ENCODE data around the gene WFS1. TPM values are rescaled to one million over a fixed set of nuclear protein-coding genes. Genes with fewer than 3 reads are reported as not detected.

The WFS1 gene
- total and polyA plus RNA-seq, 2 of the 4 experiments (the other 2 are of a cell fraction): 9.7 to 42.4 TPM

GRCh38 chr4:6351246-6352000 is 81.8 kb downstream of the WFS1 start:
- Histone ChIP-seq H2BK20ac (ENCODE audit: low read depth, low read length) (no peak overlapping the region), H3K36me3 (ENCODE audit: control insufficient read depth, insufficient read depth, low read length) (no peaks in the 10 kb centered on the region), H3K4me2 (ENCODE audit: low read depth, low read length) (no peak overlapping the region), H4K8ac (ENCODE audit: low read depth in 2 of 2, low read length in 2 of 2) (no peak overlapping the region), H2AK9ac (replicated peaks; ENCODE audit: low read depth, low read length, poor library complexity) (no peak overlapping the region), H4K20me1 (ENCODE audit: insufficient read depth, low read length) (no peaks in the 10 kb centered on the region), H2AK5ac (ENCODE audit: low read depth, low read length) (no peak overlapping the region), H3K4ac (ENCODE audit: low read depth, low read length) (no peak overlapping the region), H4K91ac (ENCODE audit: insufficient read depth, low read depth, low read length) (no peak overlapping the region), H3K9me1 (ENCODE audit: insufficient read depth, low read length) (no peaks in the 10 kb centered on the region), H3K23ac (ENCODE audit: low read depth, low read length) (no peak overlapping the region), H3K56ac (ENCODE audit: extremely low read depth, insufficient read depth, low read length) (no peak overlapping the region), H3K79me1 (ENCODE audit: low read depth in 1 of 2, low read length in 2 of 2) (no peaks in the 10 kb centered on the region), H3K4me1 (ENCODE audit: control insufficient read depth, insufficient read depth, low read length) (no peaks in the 10 kb centered on the region), H3K14ac (replicated peaks; ENCODE audit: low read depth, low read length) (no peak overlapping the region), H2BK120ac (ENCODE audit: low read depth, low read length) (no peak overlapping the region), H2BK5ac (ENCODE audit: low read depth, low read length, poor library complexity, severe bottlenecking) (no peak overlapping the region), H2AFZ (replicated peaks; ENCODE audit: low read length, poor library complexity) (no peak overlapping the region), H3K9ac (ENCODE audit: low read depth, low read length) (no peak overlapping the region), H3K27ac (ENCODE audit: insufficient read depth, low read length) (no peak overlapping the region), H2BK15ac (ENCODE audit: low read depth, low read length) (no peak overlapping the region), H3K18ac (ENCODE audit: low read depth, low read length) (no peak overlapping the region), H3K27me3 (ENCODE audit: control insufficient read depth, insufficient read depth, low read length) (peaks cover 13% of the 10 kb centered on the region), H3K9me3 (ENCODE audit: control insufficient read depth, insufficient read depth, low read length) (no peaks in the 10 kb centered on the region), H3K4me3 (ENCODE audit: insufficient read depth, low read depth, low read length) (no peak overlapping the region), H4K5ac (ENCODE audit: low read depth, low read length) (no peak overlapping the region)
- TF ChIP-seq RCOR1 (IDR thresholded peaks at IDR 0.05; ENCODE audit: insufficient replicate concordance, low read length): no peak
- no peak for TF ChIP-seq CHD1 (IDR thresholded peaks at IDR 0.05; ENCODE audit: low read depth, low read length)
- TF ChIP-seq SMC3 (IDR thresholded peaks at IDR 0.05; ENCODE audit: low read depth, low read length): no peak
- no peak for TF ChIP-seq CEBPB (IDR thresholded peaks at IDR 0.05; ENCODE audit: low read depth, low read length)
- TF ChIP-seq, protein P1, sequence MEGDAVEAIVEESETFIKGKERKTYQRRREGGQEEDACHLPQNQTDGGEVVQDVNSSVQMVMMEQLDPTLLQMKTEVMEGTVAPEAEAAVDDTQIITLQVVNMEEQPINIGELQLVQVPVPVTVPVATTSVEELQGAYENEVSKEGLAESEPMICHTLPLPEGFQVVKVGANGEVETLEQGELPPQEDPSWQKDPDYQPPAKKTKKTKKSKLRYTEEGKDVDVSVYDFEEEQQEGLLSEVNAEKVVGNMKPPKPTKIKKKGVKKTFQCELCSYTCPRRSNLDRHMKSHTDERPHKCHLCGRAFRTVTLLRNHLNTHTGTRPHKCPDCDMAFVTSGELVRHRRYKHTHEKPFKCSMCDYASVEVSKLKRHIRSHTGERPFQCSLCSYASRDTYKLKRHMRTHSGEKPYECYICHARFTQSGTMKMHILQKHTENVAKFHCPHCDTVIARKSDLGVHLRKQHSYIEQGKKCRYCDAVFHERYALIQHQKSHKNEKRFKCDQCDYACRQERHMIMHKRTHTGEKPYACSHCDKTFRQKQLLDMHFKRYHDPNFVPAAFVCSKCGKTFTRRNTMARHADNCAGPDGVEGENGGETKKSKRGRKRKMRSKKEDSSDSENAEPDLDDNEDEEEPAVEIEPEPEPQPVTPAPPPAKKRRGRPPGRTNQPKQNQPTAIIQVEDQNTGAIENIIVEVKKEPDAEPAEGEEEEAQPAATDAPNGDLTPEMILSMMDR (conservative IDR thresholded peaks at IDR 0.05; ENCODE audit: low read depth, low read length): no peak
- TF ChIP-seq NFE2L2 (IDR thresholded peaks at IDR 0.05; ENCODE audit: low read depth, low read length): no peak
- no peak for DNase-seq
- ChIA-PET CTCF (no interaction called here), POLR2A (ENCODE audit: unreplicated experiment) (no interaction called here)
- 74% methylated on average over 11 of the region's 22 CpGs; no CpG with 5 or more reads in 1 of the 2 experiments for WGBS, 2 experiments (ENCODE audit: extremely low coverage in 2 of 2, insufficient read length in 1 of 2)
- ATAC-seq (ENCODE audit: low read depth): no peak
- BruUV-seq (replicated peaks): no TSS peak
- in situ Hi-C loops (cut with MboI; ENCODE audit: low sequenced_read_pairs) (no loop called here), intact Hi-C loops (cut with micrococcal nuclease) (no loop called here), dilution Hi-C loops (cut with HindIII; ENCODE audit: low sequenced_read_pairs, unreplicated experiment) (no loop called here)

Measured in IMR-90 (cell line).